Endothelial cell of umbilical vein (primary cell): ENCODE results near the gene IGF2R. TPM values are rescaled to one million over a fixed set of nuclear protein-coding genes. Genes with fewer than 3 reads are reported as not detected.

ENCODE experiments used
- BruUV-seq: library from RNA; stranded (reverse); fragments of 400-500 nt; replicated peaks from 2 replicates; lab custom pipeline; 2021; lab: Mats Ljungman, UMichigan
- CTCF ChIA-PET: fragments of 300-600, 350-600 bp; sonication (Branson Sonifier 250); formaldehyde crosslinking; loops from one replicate; lab custom pipeline; 2021; ENCODE audit warnings: antibody characterized with exemption, inconsistent platforms; lab: Charles Lee
- POLR2A ChIA-PET: fragments of 300-600, 350-600 bp; sonication (Branson Sonifier 250); formaldehyde crosslinking; loops from one replicate; lab custom pipeline; 2021; ENCODE audit warnings: antibody characterized with exemption, inconsistent platforms; lab: Charles Lee
- DNase-seq: peaks from one replicate; pipeline ENCODE4 v3.0.0-alpha.2; 2011; ENCODE audit warnings: low read depth, low spot score
- FAIRE-seq: peaks from 2 replicates; lab custom pipeline; 2011; peaks lifted over from hg19 to GRCh38; lab: Jason Lieb, UNC
- H2AFZ ChIP-seq: 2 replicates; pipeline ENCODE4 v1.6.0; 2012; ENCODE audit warnings: low read depth, low read length, control low read depth, inconsistent platforms
- H3K27ac ChIP-seq: 2 replicates; pipeline ENCODE4 v1.5.1; 2011; ENCODE audit warnings: low read depth, mild to moderate bottlenecking, control low read depth, low read length, moderate library complexity; ENCODE audit not compliant: insufficient read depth
- H3K27me3 ChIP-seq, 2 experiments: 2 replicates each; pipeline versions ENCODE4 v1.6.0 to v1.6.1; 2011; ENCODE audit warnings: low read length in 2 of 2, mixed read lengths in 1 of 2; ENCODE audit not compliant: control insufficient read depth in 2 of 2, insufficient read depth in 2 of 2
- H3K36me3 ChIP-seq, 2 experiments: 2 replicates in 1 of 2; 3 replicates in 1 of 2; pipeline ENCODE4 v1.5.1; 2011; ENCODE audit warnings: low read length in 2 of 2, mild to moderate bottlenecking in 1 of 2, moderate library complexity in 1 of 2; ENCODE audit not compliant: control insufficient read depth in 2 of 2, insufficient read depth in 2 of 2; ENCODE audit errors: extremely low read depth in 1 of 2
- H3K4me1 ChIP-seq: 3 replicates; pipeline ENCODE4 v1.5.1; 2011; ENCODE audit warnings: mild to moderate bottlenecking, low read length; ENCODE audit not compliant: control insufficient read depth, insufficient read depth; ENCODE audit errors: extremely low read depth
- H3K4me2 ChIP-seq: 2 replicates; pipeline ENCODE4 v1.6.1; 2011; ENCODE audit warnings: low read length, control low read depth, mixed read lengths; ENCODE audit not compliant: insufficient read depth
- H3K4me3 ChIP-seq, 3 experiments: fragments of 200-600 bp in 1 of 3; sonication (generic), shearing (Covaris generic) in 1 of 3; replicated peaks in 1 of 3; 2 replicates each; pipeline ENCODE4 v1.5.1; 2011 to 2016; ENCODE audit warnings: control low read depth in 3 of 3, low read length in 3 of 3, mild to moderate bottlenecking in 2 of 3, inconsistent platforms in 1 of 3, low read depth in 1 of 3, moderate library complexity in 1 of 3; ENCODE audit not compliant: insufficient read depth in 1 of 3
- H3K79me2 ChIP-seq: 2 replicates; pipeline ENCODE4 v1.6.0; 2012; ENCODE audit warnings: low read length, inconsistent platforms; ENCODE audit not compliant: control insufficient read depth, insufficient read depth
- H3K9ac ChIP-seq: replicated peaks from 2 replicates; pipeline ENCODE3; 2011; ENCODE audit warnings: low read length, control low read depth; ENCODE audit not compliant: insufficient read depth; ENCODE audit errors: extremely low read depth
- H3K9me1 ChIP-seq: replicated peaks from 3 replicates; pipeline ENCODE4 v1.6.0; 2011; ENCODE audit warnings: mild to moderate bottlenecking, low read length; ENCODE audit not compliant: control insufficient read depth, insufficient read depth; ENCODE audit errors: extremely low read depth
- H3K9me3 ChIP-seq: replicated peaks from 2 replicates; pipeline ENCODE4 v1.5.1; 2012; ENCODE audit warnings: low read length, inconsistent platforms; ENCODE audit not compliant: control insufficient read depth, insufficient read depth
- H4K20me1 ChIP-seq: replicated peaks from 2 replicates; pipeline ENCODE3; 2011; ENCODE audit warnings: mild to moderate bottlenecking, low read length; ENCODE audit not compliant: control insufficient read depth, insufficient read depth; ENCODE audit errors: extremely low read depth
- EZH2 ChIP-seq: IDR thresholded peaks from 2 replicates; pipeline ENCODE4 v1.6.1; 2012; ENCODE audit warnings: borderline replicate concordance, low read depth, mild to moderate bottlenecking, moderate library complexity, low read length, inconsistent platforms; ENCODE audit not compliant: severe bottlenecking
- FOS ChIP-seq: IDR thresholded peaks from 2 replicates; pipeline ENCODE4 v1.6.1; 2011; ENCODE audit warnings: mild to moderate bottlenecking, low read length, moderate library complexity, borderline replicate concordance; ENCODE audit not compliant: insufficient read depth
- GATA2 ChIP-seq: IDR thresholded peaks from 2 replicates; pipeline ENCODE4 v1.7.0; 2011; ENCODE audit warnings: low read depth, mild to moderate bottlenecking, moderate library complexity, mixed read lengths, low read length; ENCODE audit not compliant: insufficient read length, insufficient read depth
- JUN ChIP-seq: IDR thresholded peaks from 2 replicates; pipeline ENCODE4 v1.6.1; 2011; ENCODE audit warnings: borderline replicate concordance, low read depth; ENCODE audit not compliant: insufficient read length, insufficient read depth
- MYC ChIP-seq: IDR thresholded peaks from one replicate; pipeline ENCODE4 v1.6.1; 2011; ENCODE audit warnings: mild to moderate bottlenecking, low read depth, low read length
- POLR2A ChIP-seq: IDR thresholded peaks from 2 replicates; pipeline ENCODE4 v1.6.1; 2012; ENCODE audit warnings: low read depth, mild to moderate bottlenecking, control low read depth, low read length
- POLR2AphosphoS5 ChIP-seq: IDR thresholded peaks from 2 replicates; pipeline ENCODE4 v1.6.1; 2012; ENCODE audit warnings: low read depth, mild to moderate bottlenecking, control low read depth, low read length, moderate library complexity; ENCODE audit not compliant: insufficient read depth
- dilution Hi-C: fragments of 300-500 bp; cut with MboI; formaldehyde crosslinking; loops from one replicate; pipeline ENCODE4 v1.15.0; 2019; ENCODE audit warnings: low sequenced_read_pairs; ENCODE audit not compliant: extremely low pct_ligation_motif_present
- intact Hi-C: fragments of 100-400 bp; cut with micrococcal nuclease; formaldehyde crosslinking; loops from one replicate; pipeline ENCODE4 v1.10.0; 2022
- polyA plus RNA-seq, 4 experiments: library from polyadenylated mRNA; depleted of rRNA in 3 of 4; stranded (reverse) in 3 of 4; unstranded in 1 of 4; fragments of >200 nt; gene quantifications; 2 replicates each; pipeline versions ENCODE4 v1.2.1 to v1.2.3, GENCODE V29; 2011 to 2012; ENCODE audit warnings: missing spikeins in 1 of 4
- total RNA-seq: library from RNA; stranded (reverse); gene quantifications from 2 replicates; pipeline ENCODE4 v1.2.3, GENCODE V29; 2021
- TF ChIP-seq, protein P1 (sequence below): IDR thresholded peaks from 2 replicates; pipeline ENCODE4 v1.6.1; 2011; ENCODE audit not compliant: insufficient read depth, insufficient read length
- TF ChIP-seq, protein P2 (sequence below), 2 donors: IDR thresholded peaks; 1 replicate in 1 of 2; 2 replicates in 1 of 2; pipeline ENCODE4 v1.5.1; 2011; ENCODE audit warnings: low read length in 2 of 2, mild to moderate bottlenecking in 2 of 2, moderate library complexity in 2 of 2, control low read depth in 1 of 2, inconsistent platforms in 1 of 2, low read depth in 1 of 2; ENCODE audit not compliant: insufficient read depth in 1 of 2; ENCODE audit errors: extremely low read depth in 1 of 2

IGF2R gene
- total and polyA plus RNA-seq, 2 donors (not counting 3 experiments of a cell fraction or from before 2014, with no cell fraction given) = 16.3 to 60.2 TPM

DNA sequence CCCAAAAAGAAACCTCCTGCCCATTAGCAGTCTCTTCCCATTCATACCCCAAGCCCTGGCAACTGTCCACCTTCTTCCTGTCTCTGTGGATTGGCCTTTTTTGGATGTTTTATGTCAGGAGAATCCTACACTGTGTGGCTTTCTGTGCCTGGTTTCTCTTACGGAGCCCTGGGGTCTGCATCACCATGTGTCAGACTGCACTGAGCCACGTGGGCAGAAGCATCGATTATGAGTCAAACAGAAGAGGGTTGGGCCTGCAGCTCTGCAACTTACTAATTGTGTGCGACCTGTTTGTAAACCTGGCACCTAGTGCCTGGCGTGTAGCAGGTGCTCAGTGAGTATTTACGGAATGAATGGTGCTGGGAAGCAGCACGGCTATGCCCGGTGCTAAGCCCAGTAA, 62.6 kb downstream of the IGF2R start:
- H3K4me2 ChIP-seq = no peak overlapping the region
- no peaks in the 10 kb centered on the region for H4K20me1 ChIP-seq
- H3K9me3 ChIP-seq = no peaks in the 10 kb centered on the region
- peaks cover 6 to 13% of the 10 kb centered on the region in 2 experiments for H3K36me3 ChIP-seq
- DNase-seq (no peak), FAIRE-seq (no peak)
- ChIA-PET POLR2A (no interaction called here), CTCF (no interaction called here)
- H3K9me1 ChIP-seq = no peaks in the 10 kb centered on the region
- no peaks in the 10 kb centered on the region for H3K4me1 ChIP-seq
- no TSS peak for BruUV-seq
- intact Hi-C loops (no loop called here), dilution Hi-C loops (no loop called here)
- TF ChIP-seq MYC (no peak), POLR2A (no peak), EZH2 (no peak), GATA2 (no peak), JUN (no peak), POLR2AphosphoS5 (no peak), FOS (no peak)
- TF ChIP-seq, protein P1, sequence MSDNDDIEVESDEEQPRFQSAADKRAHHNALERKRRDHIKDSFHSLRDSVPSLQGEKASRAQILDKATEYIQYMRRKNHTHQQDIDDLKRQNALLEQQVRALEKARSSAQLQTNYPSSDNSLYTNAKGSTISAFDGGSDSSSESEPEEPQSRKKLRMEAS = no peak
- TF ChIP-seq, protein P2, sequence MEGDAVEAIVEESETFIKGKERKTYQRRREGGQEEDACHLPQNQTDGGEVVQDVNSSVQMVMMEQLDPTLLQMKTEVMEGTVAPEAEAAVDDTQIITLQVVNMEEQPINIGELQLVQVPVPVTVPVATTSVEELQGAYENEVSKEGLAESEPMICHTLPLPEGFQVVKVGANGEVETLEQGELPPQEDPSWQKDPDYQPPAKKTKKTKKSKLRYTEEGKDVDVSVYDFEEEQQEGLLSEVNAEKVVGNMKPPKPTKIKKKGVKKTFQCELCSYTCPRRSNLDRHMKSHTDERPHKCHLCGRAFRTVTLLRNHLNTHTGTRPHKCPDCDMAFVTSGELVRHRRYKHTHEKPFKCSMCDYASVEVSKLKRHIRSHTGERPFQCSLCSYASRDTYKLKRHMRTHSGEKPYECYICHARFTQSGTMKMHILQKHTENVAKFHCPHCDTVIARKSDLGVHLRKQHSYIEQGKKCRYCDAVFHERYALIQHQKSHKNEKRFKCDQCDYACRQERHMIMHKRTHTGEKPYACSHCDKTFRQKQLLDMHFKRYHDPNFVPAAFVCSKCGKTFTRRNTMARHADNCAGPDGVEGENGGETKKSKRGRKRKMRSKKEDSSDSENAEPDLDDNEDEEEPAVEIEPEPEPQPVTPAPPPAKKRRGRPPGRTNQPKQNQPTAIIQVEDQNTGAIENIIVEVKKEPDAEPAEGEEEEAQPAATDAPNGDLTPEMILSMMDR (IDR thresholded peaks at IDR 0.05; ENCODE audit: extremely low read depth in 1 of 2, insufficient read depth in 1 of 2, low read depth in 1 of 2, low read length in 2 of 2) = no peak
- no peak overlapping the region for H3K9ac ChIP-seq
- no peaks in the 10 kb centered on the region for H3K27me3 ChIP-seq
- H3K27ac ChIP-seq = no peak overlapping the region
- no peaks in the 10 kb centered on the region for H3K79me2 ChIP-seq
- no peak overlapping the region for H2AFZ ChIP-seq
- H3K4me3 ChIP-seq = no peak overlapping the region
